SW480 (cell line): Measurements from ENCODE around the gene ARHGAP19.
"Not testable (repeated sequence)": the region's sequence is repeated elsewhere in the genome, so short reads cannot be mapped to it uniquely, and the experiment has no call there.

Experiments
- DNase-seq: peaks from one replicate; pipeline ENCODE4 v3.0.0-alpha.2; 2016; ENCODE audit warnings: low spot score

ARHGAP19 gene

DNA sequence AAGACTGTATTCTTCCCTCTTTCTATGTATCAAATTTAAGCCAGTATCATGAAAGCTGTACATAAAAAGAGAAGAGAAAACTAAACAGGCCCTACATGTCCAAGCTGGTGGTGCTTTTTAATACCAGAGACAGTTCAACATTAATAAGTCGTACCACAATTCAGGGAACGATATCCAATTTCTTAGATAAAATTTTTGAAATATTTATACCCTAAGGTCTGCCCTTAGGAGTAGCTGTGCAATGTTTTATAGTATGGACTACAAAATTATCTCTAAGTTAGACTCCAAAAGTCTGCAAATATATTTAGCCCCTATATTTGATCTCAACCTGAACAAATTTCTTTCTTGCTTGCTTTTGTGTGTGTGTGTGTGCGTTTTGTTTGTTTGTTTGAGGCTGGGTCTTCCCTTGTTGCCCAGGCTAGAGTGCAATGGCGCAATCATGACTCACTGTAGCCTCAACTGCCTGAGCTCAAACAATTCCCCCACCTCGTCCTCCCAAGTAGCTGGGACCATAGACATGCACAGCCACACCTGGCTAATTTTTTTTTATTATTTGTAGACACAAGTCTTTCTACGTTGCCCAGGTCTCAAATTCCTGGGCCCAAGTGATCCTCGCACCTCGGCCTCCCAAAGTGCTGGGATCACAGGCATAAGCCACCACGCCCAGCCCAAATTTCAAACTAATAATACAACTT, 13.2 kb downstream of the ARHGAP19 start:
- DNase-seq: no peak

DNA sequence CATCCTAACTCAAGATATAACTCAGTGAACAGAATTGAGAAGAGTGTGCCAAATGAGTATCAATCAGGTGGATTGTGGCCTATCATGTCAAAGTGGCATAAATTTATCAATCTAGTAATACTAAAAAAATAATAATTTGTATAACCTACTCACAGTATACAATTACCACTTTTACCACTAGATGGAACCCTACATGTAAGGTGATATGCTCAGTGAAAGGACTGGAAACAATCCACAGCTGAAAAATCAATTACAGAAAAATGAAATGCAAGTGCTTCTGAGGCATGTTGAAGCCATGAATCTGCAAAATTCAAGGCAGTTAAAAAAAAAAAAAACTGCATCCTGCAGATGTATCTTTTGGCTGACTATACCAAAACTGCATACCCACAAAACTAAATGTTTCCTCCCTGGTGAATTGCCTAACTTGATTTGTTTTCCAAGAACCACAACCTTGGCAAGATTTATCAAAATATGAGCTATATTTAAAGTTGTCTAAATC, 13.9 kb downstream of the ARHGAP19 start:
- peak; percentile 66 for DNase-seq

DNA sequence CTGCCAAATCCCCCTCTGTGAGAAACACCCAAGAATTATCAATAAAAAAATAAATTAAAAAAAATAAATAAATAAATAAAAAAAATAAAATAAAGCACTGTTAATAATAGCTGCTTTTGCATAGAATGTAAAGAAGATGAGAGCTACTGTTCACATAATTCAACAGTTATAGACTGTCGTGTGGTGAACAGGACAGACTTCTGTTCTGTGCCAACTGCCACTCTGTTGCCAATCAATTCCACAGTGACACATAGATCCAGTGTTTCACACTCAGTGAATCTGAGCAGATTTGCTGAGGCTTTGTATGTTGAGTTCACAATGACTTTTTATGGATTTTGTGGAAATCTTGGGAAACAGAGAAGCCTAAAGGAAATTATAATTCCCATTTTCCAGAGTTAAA, 14.9 kb downstream of the ARHGAP19 start:
- no peak for DNase-seq

DNA sequence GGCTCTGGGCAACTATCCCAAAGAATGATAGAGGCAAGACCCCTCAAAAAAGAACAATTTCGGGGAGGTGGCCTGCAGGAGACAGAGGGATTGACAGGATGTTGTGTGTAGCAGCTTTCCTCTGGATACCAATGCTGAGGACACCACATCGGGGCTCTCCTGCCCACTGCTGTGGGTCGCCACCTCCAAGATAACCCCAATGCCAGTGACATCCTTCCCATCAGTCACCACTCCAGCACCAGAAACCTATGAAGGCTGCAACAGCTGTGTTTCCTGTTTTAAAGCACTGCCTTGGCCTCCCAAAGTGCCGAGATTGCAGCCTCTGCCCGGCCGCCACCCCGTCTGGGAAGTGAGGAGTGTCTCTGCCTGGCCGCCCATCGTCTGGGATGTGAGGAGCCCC, 17.6 kb downstream of the ARHGAP19 start:
- no peak for DNase-seq

DNA sequence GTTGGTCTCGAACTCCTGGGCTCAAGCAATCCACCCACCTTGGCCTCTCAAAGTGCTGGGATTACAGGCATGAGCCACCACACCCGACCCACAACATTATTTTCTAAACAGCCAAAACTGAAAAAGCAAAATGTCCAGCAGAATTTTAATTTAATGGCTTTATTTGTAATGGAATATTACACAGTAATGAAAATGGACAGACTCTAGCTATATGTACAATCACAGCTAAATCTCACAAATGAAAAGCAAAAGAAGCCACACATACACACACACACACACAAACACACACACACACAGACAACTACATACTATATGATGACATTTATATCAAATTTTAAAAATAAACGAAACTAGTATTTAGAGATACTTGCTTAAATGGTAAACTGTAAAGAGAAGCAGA, 18.7 kb downstream of the ARHGAP19 start:
- no peak for DNase-seq

DNA sequence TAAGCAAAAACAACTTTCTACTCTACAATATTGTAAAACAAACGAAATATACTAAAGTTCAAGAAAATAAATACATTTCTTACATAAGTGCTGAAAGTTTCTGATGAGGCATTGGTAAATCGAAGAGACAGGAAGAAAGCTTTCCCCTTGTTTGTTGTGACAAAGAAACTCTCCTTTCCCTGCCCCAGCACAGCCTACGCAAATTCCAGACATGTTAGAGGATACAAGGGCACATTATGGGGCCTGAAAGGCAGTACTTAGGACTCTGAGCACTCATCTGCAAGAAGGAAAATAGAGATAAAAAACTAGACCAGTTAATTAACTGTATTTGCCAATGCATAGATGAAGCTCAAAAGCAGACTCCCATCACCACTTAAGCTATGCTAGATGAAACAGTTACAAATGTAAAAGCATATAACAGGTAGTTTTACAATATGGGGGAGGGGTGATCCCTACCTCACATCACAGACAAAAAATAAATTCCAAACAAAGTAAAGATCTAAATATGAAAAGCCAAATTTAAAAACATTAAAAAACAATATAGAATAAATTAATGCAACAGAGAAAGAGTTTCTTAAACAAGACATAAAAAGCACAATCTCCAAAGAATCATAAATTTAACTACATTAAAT, 21.8 kb downstream of the ARHGAP19 start:
- no peak for DNase-seq

DNA sequence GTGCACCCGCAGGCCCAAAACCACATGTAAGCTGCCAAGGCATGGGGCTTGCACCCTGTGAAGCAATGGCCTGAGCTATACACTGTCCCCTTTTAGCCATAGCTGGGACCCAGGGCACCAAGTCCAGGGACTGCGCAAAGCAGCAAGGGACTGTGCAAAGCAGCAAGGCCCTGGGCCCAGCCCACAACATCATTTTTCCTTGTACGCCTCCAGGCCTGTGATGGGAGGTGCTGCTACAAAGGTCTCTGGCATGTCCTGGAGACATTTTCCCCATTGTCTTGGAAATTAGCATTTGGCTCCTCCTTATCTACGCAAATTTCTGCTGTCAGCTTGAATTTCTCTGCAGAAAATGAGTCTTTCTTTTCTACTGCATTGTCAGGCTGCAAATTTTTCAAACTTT, 24.8 kb downstream of the ARHGAP19 start:
- no peak for DNase-seq

DNA sequence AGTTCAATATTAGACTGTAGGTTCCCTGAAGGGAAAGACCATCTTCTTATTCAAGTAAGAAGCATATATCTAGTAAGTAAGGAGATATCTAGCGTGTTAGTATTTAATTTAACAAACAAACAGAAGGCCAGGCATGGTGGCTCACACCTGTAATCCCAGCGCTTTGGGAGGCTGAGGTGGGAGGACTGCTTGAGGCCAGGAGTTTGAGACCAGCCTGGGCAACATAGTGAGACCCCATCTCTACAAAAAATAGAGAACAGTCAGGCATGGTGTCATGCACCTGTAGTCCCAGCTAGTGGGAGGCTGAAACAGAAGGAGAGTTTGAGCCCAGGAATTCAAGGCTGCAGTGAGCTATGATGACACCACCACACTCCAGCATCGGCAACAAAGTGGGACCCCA, 27.3 kb downstream of the ARHGAP19 start:
- DNase-seq: not testable (repeated sequence)

DNA sequence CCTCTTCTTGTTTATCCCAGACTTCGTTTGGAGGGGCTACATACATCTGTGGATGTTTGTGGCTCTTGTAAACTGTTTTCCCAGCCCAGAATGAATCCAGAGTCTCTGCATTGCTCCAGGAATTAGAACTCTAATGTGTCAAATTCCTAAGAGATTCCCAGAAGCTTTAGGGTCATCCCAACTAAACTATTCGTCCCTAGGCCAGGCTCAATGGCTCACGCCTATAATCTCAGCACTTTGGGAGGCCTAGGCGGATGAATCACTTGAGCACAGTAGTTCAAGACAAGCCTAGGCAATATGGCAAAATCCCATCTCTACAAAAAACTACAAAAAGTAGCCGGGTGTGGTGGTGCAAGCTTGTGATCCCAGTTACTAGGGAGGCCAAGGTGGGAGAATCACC, 28.5 kb downstream of the ARHGAP19 start:
- no peak for DNase-seq

DNA sequence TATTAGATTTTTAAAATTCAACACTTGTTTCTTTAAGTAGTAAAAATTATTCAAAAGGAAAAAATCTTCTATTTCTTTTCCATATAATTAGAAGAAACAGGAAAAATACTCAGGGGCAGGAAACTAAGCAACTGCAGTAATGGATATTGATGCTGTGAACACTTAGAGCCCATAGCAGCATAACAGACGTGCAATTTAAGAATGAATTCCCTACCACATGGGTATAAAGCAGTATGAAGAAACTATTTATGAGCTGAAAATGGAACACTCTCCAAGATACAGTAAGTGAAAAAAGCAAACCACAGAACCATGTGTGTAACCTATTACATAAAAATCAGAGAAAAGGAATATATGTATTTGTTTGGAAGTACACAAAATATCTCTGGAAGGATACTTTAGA, 30.8 kb downstream of the ARHGAP19 start:
- DNase-seq: no peak

DNA sequence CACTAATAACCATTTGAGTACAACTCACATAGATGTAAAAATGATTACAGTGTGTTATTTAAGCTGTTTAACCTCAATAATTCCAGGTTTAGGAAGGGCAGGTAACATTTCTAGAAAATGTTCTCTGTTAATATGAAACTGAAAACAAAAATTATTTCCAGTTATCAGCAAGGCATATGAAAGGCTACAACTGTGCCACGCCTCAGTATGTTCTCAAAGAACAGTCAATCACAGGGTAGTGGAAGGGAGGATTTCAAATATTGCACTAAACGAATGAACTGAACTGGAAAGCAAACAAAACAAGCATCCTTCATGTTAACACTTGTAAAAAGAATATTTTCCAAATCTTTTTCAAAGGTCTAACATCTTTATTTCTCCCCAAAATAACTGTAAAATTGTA, 31.3 kb downstream of the ARHGAP19 start:
- no peak for DNase-seq

DNA sequence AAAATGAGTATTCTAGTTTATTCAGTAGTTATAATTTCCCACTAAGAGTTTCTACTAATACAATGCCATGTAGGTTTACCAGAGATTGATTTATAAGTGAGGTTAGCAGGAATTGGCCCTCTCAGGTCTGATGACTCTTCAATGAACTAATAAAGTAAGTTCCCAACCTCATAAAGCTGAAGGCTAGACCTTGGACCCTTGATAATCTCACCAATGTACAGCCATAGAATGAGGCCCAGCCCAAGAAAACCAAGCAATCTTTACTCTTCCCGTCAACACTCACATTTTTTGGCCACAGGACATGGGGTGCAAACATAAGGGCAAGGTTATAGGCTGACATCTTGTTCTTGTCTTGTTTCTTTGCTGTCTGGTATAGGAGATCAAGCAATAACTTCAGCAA, 33.3 kb downstream of the ARHGAP19 start:
- no peak for DNase-seq

DNA sequence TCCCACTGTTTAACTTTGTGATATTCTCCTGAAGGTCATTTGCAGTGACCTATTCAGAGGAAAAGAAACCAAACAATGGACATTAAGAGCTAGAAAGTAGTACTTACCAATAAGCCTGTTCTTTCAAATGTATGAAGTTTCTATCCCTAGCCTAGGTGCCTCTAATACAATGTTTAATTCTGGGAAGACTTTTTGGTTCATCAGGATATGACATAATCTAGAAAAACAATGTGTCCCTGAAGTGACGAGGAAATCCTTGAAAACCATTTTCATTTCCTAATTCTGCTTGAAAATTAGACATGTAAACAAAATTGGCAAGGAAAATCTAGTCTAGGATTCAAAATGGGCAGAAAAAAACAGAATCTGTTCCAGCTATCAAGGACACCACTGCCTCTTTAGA, 36.1 kb downstream of the ARHGAP19 start:
- no peak for DNase-seq

DNA sequence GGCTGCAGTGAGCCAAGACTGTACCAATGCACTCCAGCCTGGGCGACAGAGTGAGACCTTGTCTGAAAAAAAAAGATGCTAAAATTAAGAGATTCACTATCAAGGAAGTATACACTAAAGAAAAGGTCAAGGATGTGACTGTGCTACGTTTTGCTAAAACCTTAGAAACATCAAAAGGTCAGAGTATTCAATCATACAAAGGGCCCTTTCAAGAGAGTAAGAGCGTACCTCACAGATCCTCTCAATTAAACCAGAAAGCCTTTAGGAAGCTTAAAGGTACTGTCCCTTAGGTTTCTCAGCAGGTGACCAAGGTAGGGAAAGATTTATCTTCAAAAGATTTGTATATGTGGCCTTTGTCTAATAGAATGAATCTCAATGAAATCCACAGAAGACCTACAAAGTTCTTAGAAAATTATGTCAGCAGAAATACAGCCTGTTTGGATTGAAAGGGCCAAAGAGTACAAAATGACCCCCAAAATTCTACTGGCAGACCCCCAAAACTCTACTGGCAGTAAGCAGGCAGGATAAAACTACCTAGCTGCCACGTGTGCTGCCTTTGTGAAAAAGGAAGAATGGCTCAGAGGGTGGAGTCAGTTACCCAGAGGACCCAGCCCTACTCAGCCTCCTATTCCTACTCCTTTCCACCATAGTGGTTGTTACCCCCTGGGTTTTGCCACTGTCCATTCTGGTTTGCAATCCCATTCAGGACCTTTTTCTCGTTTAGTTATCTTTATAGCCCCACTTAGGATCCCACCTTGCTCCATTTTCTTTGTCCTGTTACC, 36.7 kb downstream of the ARHGAP19 start:
- no peak for DNase-seq

DNA sequence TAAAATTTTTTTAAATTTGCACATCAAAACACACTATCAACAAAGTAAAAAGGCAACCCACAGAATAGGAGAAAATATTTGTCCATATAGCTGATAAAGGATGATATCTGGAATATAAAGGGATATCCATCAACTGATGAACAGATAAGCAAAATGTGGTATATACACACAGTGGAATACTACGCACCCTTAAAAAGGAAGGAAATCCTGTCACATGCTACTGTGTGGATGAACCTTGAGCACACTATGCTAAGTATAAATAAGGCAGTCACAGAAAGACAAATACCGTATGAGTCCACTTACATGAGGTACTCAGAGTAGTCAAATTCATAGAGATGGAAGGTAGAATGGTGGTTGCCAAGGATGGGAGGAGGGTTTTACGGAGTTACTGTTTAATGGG, 37.7 kb downstream of the ARHGAP19 start:
- DNase-seq: no peak

DNA sequence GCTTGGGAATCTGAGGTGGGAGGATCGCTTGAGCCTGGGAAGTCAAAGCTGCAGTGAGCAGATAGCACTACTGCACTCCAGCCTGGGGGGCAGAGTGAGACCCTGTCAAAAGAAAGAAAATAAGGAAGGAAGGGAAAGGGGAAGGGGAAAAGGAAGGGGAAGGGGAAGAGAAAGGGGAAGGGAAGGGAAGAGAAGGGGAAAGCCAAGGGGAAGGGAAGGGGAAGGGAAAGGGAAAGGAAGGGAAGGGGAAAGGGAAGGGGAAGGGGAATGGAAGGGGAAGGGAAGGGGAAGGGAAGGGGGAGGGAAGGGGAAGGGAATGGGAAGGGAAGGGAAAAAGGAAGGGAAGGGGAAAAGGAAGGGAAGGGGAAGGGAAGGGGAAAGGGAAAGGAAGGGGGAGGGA, 41.5 kb downstream of the ARHGAP19 start:
- no peak for DNase-seq

DNA sequence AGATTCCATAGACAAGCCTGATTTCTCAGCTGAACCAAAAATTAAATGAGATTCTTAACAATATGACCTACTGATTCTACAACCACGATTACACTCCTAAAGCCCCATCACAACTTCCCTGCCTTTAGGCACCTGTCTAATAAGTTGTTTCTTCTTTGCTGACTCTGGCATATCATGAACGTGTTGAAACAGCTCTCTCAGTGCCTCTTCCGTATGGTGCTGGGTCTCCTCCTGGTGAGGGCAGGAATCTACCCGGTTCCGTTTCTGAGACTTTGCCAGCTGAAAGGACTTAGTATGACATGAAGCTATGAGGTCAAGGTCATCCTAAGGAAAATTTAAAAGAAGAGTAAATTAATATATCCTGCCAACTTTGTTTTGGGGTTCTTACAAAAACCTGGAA, 48.6 kb downstream of the ARHGAP19 start:
- no peak for DNase-seq

DNA sequence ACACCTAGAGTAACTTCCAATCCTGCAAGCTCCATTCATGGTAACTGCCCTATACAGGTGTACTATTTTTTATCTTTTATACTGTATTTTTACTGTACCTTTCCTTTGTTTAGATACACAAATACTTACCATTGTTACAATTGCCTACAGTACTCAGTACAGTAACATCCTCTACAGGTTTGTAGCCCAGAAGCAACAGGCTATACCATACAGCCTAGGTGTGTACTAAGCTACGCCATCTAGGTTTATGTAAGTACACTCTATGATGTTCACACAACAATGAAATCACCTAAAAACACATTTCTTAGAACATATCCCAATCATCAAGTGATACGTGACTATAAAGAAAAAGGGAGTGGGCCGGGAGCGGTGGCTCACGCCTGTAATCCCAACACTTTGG, 53.6 kb downstream of the ARHGAP19 start:
- DNase-seq: no peak

DNA sequence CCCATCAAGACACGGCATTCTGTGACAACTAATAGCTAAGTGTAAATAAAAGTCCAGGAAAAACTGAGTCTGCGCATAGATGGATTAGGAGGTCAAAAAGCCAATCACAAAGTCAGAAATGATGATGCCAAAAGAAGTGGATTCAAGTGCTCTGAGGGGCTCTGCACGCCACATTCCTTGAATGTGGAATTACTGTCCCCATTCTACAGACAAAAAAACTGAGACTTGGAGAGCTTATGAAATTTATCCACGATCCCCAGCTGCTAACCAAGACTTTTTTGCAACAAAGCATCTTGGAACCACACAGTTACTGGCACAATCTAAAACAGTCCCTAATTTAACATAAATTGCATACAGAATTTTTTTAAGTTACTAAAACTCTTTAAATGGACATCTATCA, 57.1 kb downstream of the ARHGAP19 start:
- DNase-seq: no peak

DNA sequence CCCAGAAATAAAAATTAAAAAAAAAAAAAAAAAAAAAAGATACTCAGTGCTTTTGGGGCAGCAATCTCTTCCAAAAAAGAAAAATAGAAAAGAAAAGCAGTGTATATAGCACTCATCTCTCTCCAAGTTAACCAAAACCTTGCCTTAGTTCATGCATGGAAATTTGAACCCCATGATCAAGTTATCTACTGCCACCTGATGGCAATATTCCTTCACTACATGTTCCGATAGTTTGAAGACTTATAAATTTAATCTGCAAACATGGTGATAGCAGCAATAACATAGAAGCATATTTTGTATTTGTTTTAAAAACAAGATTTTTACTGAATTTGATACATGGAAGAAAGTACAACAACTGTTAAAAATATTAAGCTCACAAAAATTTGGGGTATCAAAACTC, 58.0 kb downstream of the ARHGAP19 start:
- DNase-seq: peak; percentile 44

DNA sequence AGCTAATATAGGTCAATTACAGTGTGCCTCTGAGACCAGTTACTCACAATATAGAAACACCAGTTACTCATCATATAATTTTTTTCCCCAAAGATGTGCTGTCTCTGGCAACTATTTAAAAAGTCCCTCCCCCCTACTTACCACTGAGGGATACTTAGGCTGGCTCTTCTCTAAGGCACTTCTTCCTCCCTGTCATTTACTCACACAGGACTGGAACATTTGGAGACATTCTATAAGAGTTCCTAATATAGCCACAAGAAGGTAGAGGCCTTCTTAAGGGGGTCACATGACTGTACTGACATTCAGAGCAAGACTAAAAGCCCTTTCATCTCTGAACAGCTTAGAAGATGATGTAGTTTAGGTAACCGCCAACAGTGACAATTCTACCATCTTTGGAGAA, 62.3 kb downstream of the ARHGAP19 start:
- DNase-seq: no peak

DNA sequence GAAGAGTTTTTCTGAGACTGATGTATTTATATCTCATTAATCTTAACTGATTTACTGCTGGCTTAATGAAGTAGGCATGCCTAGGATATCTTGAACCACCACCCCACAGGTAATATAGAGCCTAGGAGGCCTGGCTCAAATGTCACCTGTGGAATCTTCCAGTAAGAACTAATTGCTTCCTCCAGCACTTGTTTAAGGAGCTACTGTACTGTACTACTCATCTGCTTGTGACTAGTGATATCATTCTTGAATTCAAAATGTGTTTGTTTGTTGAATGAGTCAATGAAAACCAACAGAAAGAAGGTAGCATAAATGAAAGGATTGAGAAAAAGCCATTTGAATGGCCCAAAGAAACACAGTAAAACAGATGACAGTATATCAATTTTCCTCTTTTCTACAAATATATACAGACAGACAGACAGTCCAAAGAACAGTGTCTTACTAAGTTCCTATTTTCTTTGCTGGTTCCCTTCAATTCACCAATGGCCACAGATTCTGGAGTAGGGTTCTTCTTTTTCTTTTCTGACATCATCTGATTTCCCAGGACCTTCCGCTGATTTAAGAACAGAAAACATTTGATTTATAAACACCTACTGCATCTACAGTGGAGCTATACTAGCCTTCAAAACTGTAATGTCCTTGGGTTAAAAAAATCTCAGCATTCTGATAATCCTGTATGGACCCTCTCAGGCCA, 63.0 kb downstream of the ARHGAP19 start:
- no peak for DNase-seq

DNA sequence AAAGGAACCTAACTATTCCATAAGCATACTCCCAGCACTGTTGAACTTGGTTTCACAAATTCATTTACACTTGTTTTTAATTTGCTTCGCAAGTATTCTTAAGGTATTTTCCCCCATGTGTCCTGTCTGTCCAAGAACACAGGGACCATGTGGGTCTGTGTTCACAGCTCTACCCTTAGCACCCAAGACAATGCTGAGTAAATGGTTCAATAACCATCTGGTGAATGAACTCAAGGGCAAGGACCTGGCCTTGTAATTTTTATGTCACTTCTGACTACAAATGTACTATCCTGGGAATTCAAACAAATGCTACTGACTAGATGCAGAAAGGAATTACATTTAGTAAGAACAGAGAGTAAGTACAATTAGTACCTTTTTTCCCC, 63.7 kb downstream of the ARHGAP19 start:
- no peak for DNase-seq
